ENCODE data around the gene ITSN2.

Gene ITSN2

GRCh38 chr2:24253303-24253919 is 106.9 kb downstream of the ITSN2 start:
- DNase-seq (ENCODE audit: low spot score) = no peak
- ChIA-PET CTCF (interaction anchor here (0.6 to 1.2 kb wide), 3 partner anchors 20 to 133 kb away, joined by 3 to 4 read pairs (median 3); no protein-coding TSS in a partner anchor), POLR2A (ENCODE audit: low non-redundant PET) (no interaction called here)
- H3K27ac ChIP-seq = no peak overlapping the region
- TF ChIP-seq CTCF (conservative IDR thresholded peaks at IDR 0.05; ENCODE audit: low read depth) = no peak

DNA sequence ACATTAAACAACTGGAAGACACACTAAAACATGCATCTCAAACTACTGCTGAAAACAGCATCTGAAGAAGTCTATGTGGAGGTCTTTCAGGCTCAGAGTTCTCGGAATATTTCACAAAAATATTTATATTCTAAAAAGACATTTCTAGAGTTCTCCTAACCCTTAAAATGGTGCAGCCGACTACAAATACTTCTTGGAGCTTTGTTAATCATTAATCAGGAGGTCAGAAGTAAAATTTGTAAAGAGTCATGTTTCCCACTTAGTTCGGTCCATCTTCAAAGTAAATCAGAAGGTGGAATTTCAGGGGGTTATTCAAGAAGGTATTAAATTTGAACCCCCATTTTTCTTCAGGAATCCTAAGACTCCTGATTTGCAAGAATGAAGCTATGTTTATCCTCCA is 112.7 kb downstream of the ITSN2 start:
- POLR2A ChIA-PET (ENCODE audit: low non-redundant PET) = no interaction called here
- DNase-seq (ENCODE audit: low spot score) = no peak
- H3K27ac ChIP-seq = no peak overlapping the region
- TF ChIP-seq CTCF (conservative IDR thresholded peaks at IDR 0.05; ENCODE audit: low read depth) = no peak
- CTCF ChIA-PET = interaction anchor here (0.6 kb wide), 2 partner anchors 94 to 308 kb away, joined by 3 to 4 read pairs; no protein-coding TSS in a partner anchor

DNA sequence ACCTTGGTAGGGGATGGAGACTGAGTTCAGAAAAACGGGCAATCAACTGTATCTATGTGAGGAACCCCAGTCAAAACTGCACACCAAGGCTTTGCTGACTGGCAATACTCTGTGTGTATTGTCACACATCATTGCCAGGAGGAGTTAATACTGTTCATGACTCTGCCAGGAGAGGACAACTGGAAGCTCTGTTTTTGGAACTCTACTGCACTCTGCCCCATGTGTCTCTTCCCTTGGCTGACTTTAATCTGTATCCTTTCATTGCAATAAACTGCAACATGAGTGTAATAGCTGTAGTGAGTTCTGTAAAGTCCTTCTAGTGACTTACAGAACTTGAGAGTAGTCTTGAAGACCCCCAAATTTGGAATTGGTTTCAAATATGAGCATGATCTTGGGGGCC is 113.2 kb downstream of the ITSN2 start:
- no peak overlapping the region for H3K27ac ChIP-seq
- CTCF ChIA-PET = interaction anchor here (0.6 kb wide), 2 partner anchors 68 to 94 kb away, joined by 3 read pairs; no protein-coding TSS in a partner anchor
- DNase-seq (ENCODE audit: low spot score) = no peak
- POLR2A ChIA-PET (ENCODE audit: low non-redundant PET) = no interaction called here
- TF ChIP-seq CTCF (conservative IDR thresholded peaks at IDR 0.05; ENCODE audit: low read depth) = no peak

DNA sequence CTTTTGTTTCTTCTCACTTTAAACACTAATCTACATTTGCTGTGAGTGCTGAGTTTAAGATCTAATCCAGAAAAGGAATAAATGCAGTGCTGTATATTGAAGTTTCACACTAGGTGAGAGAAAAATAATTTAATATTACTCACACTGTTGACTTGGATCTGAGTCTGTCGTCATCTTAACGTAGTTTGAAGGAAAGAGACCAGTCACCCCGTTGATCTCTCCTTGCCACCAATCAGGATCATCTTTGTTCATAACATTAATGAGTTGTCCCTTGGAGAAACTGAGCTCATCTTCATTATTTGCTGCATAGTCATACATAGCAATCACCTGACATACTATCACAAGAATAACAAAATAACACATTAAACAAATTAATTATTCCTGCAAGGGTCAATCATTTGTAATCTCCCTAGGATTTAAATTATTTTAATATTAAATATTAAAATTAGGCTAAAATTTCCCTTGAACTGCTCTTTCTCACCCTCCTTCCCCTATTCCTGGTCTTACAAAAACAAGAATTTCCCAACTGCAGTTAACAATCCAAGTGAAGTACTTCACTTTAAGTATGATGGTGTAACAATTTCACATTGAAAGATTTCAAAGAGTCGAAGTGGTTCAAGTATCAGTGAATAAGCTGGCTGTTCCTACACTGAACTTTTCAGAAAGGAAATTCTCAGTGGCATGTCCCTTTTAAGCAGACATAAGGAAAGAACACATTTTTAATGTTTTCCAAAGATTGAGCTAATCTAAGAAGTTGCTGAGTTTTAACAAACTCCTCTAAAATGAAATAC is 114.2 kb downstream of the ITSN2 start:
- DNase-seq (ENCODE audit: low spot score) = no peak
- ChIA-PET CTCF (interaction anchor here (0.6 kb wide), 1 partner anchor 67 kb away, joined by 3 read pairs; no protein-coding TSS in a partner anchor), POLR2A (ENCODE audit: low non-redundant PET) (no interaction called here)
- TF ChIP-seq CTCF (conservative IDR thresholded peaks at IDR 0.05; ENCODE audit: low read depth) = no peak
- H3K27ac ChIP-seq = no peak overlapping the region

GRCh38 chr2:24241528-24241927 is 118.8 kb downstream of the ITSN2 start:
- no peak overlapping the region for H3K27ac ChIP-seq
- POLR2A ChIA-PET (ENCODE audit: low non-redundant PET) = no interaction called here
- DNase-seq (ENCODE audit: low spot score) = no peak
- CTCF ChIA-PET = interaction anchor here (0.6 to 0.7 kb wide), 2 partner anchors 401 to 600 kb away, joined by 3 to 4 read pairs; no protein-coding TSS in a partner anchor
- TF ChIP-seq CTCF (conservative IDR thresholded peaks at IDR 0.05; ENCODE audit: low read depth) = no peak

DNA sequence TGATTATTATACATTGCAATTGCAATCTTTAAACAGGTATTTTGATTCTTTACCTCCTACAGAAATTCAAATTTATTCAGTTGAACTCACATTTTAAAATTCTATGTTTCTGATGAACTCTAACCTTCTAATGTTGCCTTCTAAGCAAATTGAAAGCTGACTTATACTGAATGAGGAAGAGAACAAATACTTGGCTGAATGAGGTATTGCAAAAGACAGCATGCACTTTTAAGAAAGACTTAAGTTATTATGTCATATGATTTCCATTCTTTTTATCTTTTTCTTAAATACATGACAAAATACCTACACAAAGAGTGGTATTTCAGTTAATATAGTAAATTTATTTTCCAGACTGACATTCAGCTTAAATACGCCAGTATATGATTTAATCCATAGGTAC is 120.8 kb downstream of the ITSN2 start:
- POLR2A ChIA-PET (ENCODE audit: low non-redundant PET) = no interaction called here
- TF ChIP-seq CTCF (conservative IDR thresholded peaks at IDR 0.05; ENCODE audit: low read depth) = no peak
- no peak for DNase-seq (ENCODE audit: low spot score)
- CTCF ChIA-PET = no interaction called here
- H3K27ac ChIP-seq = no peak overlapping the region
